Gastrocnemius medialis (tissue), 4 donors: ENCODE results near the gene FARP1.

Source experiments
- CTCF ChIP-seq, 5 experiments: fragments of 450-650 bp in 3 of 5; fragments of 200-600 bp in 2 of 5; sonication (generic) in 2 of 5; IDR thresholded peaks in 4 of 5; conservative IDR thresholded peaks in 1 of 5; 1 replicate in 4 of 5; 2 replicates in 1 of 5; pipeline ENCODE4 v1.5.1; 2016 to 2019; ENCODE audit warnings: antibody characterized with exemption in 5 of 5, mild to moderate bottlenecking in 3 of 5, moderate library complexity in 3 of 5
- POLR2A ChIP-seq, 2 donors: fragments of 450-650 bp; IDR thresholded peaks; one replicate each; pipeline ENCODE4 v1.6.1; 2017; ENCODE audit warnings: antibody characterized with exemption in 2 of 2, mild to moderate bottlenecking in 2 of 2, moderate library complexity in 2 of 2

- TF ChIP-seq CTCF (IDR thresholded peaks at IDR 0.05 in 4 of 5, conservative IDR thresholded peaks at IDR 0.05 in 1 of 5) (no peak), POLR2A (IDR thresholded peaks at IDR 0.05) (no peak)
Observed at GRCh38 chr13:98253526-98253925, 110.6 kb downstream of the FARP1 start.
